KMS-11 (cell line): ENCODE results near the gene HOXB3.

Source experiments
- H2AFZ ChIP-seq: fragments of 200-600 bp; sonication (generic); 2 replicates; pipeline ENCODE4 v1.6.1; 2016; ENCODE audit warnings: antibody characterized with exemption, mixed run types, low read depth
- H3K27ac ChIP-seq: fragments of 200-600 bp; sonication (generic); 2 replicates; pipeline ENCODE4 v1.6.1; 2016; ENCODE audit warnings: mild to moderate bottlenecking, mixed run types
- H3K27me3 ChIP-seq: fragments of 200-600 bp; sonication (generic); 2 replicates; pipeline ENCODE4 v1.6.1; 2017; ENCODE audit warnings: mild to moderate bottlenecking, low read depth, mixed run types, moderate library complexity; ENCODE audit not compliant: insufficient read depth
- H3K36me3 ChIP-seq: fragments of 200-600 bp; sonication (generic); 2 replicates; pipeline ENCODE4 v1.6.1; 2017; ENCODE audit warnings: mild to moderate bottlenecking, mixed run types; ENCODE audit not compliant: insufficient read depth
- H3K4me1 ChIP-seq: fragments of 200-600 bp; sonication (generic); 2 replicates; pipeline ENCODE4 v1.6.1; 2016; ENCODE audit warnings: mild to moderate bottlenecking, low read depth, mixed run types; ENCODE audit not compliant: poor library complexity, severe bottlenecking
- H3K4me2 ChIP-seq: fragments of 200-600 bp; sonication (generic); 2 replicates; pipeline ENCODE4 v1.7.0; 2016; ENCODE audit warnings: mild to moderate bottlenecking, mixed run types
- H3K4me3 ChIP-seq: fragments of 200-600 bp; sonication (generic); IDR thresholded peaks from 2 replicates; pipeline ENCODE4 v1.6.1; 2017; ENCODE audit warnings: low read depth, low read length, mixed read lengths; ENCODE audit not compliant: insufficient read depth
- H3K79me2 ChIP-seq: fragments of 200-600 bp; sonication (generic); 2 replicates; pipeline ENCODE4 v1.6.1; 2016; ENCODE audit warnings: low read depth, mixed run types; ENCODE audit not compliant: insufficient read depth
- H3K9ac ChIP-seq: fragments of 200-600 bp; sonication (generic); 2 replicates; pipeline ENCODE4 v1.6.1; 2016; ENCODE audit warnings: mild to moderate bottlenecking, mixed run types
- H4K20me1 ChIP-seq: fragments of 200-600 bp; sonication (generic); 2 replicates; pipeline ENCODE4 v1.6.1; 2016; ENCODE audit warnings: mild to moderate bottlenecking, mixed run types; ENCODE audit not compliant: insufficient read depth
- CTCF ChIP-seq: fragments of 200-600 bp; sonication (generic); conservative IDR thresholded peaks from 2 replicates; pipeline ENCODE4 v1.6.1; 2017; ENCODE audit warnings: low read depth, mild to moderate bottlenecking, antibody characterized with exemption, low read length, moderate library complexity, mixed read lengths

Gene HOXB3

GRCh38 chr17:48546137-48546923 is 43.7 kb downstream of the HOXB3 start:
- no peaks in the 10 kb centered on the region for H3K4me1 ChIP-seq
- no peak overlapping the region for H3K27ac ChIP-seq
- no peak overlapping the region for H3K4me3 ChIP-seq
- H4K20me1 ChIP-seq, result no peaks in the 10 kb centered on the region
- H3K36me3 ChIP-seq, result no peaks in the 10 kb centered on the region
- peaks cover 7% of the 10 kb centered on the region; the same call in 1 of the 2 replicates for H3K27me3 ChIP-seq
- no peak for TF ChIP-seq CTCF
- no peak overlapping the region for H3K9ac ChIP-seq
- H2AFZ ChIP-seq, result no peak overlapping the region
- no peak overlapping the region for H3K4me2 ChIP-seq
- H3K79me2 ChIP-seq, result no peaks in the 10 kb centered on the region

GRCh38 chr17:48545539-48545938 is 44.5 kb downstream of the HOXB3 start:
- H3K79me2 ChIP-seq, result no peaks in the 10 kb centered on the region
- H3K9ac ChIP-seq, result no peak overlapping the region
- H3K4me3 ChIP-seq, result no peak overlapping the region
- no peak overlapping the region for H3K27ac ChIP-seq
- no peak overlapping the region for H3K4me2 ChIP-seq
- no peak for TF ChIP-seq CTCF
- H3K4me1 ChIP-seq, result no peaks in the 10 kb centered on the region
- no peak overlapping the region for H2AFZ ChIP-seq
- peaks cover 7% of the 10 kb centered on the region; the same call in 1 of the 2 replicates for H3K27me3 ChIP-seq
- H3K36me3 ChIP-seq, result no peaks in the 10 kb centered on the region
- H4K20me1 ChIP-seq, result no peaks in the 10 kb centered on the region

DNA sequence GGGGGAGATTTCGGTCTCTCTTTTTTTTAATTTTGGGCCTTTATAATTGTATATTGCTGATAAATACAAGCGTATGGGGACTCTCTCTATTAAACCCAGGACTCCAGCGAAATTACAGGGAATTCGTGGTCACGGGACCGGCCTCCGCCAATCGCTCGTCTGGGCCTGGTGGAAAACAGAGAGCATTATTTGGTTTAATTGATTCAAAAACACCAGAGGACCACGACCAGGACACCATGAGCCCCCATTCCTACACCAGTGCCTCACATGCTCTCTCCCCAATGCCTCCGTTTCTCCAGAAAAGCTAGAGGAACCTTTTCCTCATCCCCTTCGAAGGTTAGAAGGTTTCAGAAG is 45.0 kb downstream of the HOXB3 start, which contains the start of gene HOXB2:
Gene HOXB2 (minus strand): TSS at position 88 of the 354 bp plus-strand sequence. CDS start 198 bp downstream, outside the sequence.
- Histone ChIP-seq H3K27ac (no peak within 1 kb of the TSS), H3K4me3 (no peak within 1 kb of the TSS), H4K20me1 (no peaks in the 10 kb centered on the region), H3K79me2 (no peaks in the 10 kb centered on the region), H3K4me2 (no peak within 1 kb of the TSS), H3K9ac (no peak within 1 kb of the TSS), H3K27me3 (peaks cover 7% of the 10 kb centered on the region; the same call in 1 of the 2 replicates), H2AFZ (no peak within 1 kb of the TSS), H3K36me3 (no peaks in the 10 kb centered on the region), H3K4me1 (no peaks in the 10 kb centered on the region)
- no peak for TF ChIP-seq CTCF

GRCh38 chr17:48544349-48545021 is 45.6 kb downstream of the HOXB3 start:
- Histone ChIP-seq H3K4me1 (no peaks in the 10 kb centered on the region), H3K4me2 (no peak overlapping the region), H3K27ac (no peak overlapping the region), H3K79me2 (no peaks in the 10 kb centered on the region), H3K36me3 (no peaks in the 10 kb centered on the region), H3K27me3 (peaks cover 7% of the 10 kb centered on the region; the same call in 1 of the 2 replicates), H3K9ac (no peak overlapping the region), H4K20me1 (no peaks in the 10 kb centered on the region), H2AFZ (no peak overlapping the region), H3K4me3 (no peak overlapping the region)
- no peak for TF ChIP-seq CTCF
